ENCODE results near the gene SLC22A14. TPM values are rescaled to one million over a fixed set of nuclear protein-coding genes. Genes with fewer than 3 reads are reported as not detected.

The SLC22A14 gene
- total and polyA plus RNA-seq, 9 of the 15 experiments (the other 6 are each of a cell fraction or from before 2014, with no cell fraction given): 0.03 to 0.07 TPM; not detected in 7

DNA sequence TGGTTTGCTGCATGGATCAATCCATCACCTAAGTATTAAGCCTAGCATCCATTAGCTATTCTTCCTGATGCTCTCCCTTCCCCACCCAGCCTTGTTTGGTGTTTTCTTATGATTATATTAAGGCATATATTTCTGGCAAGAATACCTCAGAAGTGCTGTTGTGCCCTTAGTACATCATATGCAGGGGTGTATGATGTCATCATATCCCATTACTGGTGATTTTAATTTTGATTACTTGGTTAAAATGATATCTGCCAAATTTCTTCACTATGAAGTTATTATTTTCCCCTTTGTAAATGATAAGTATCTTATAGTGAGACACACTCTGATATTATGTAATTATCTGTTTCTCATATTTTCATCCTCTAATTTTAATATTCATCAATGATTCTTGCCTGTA lies 15.4 kb downstream of the SLC22A14 start:
- Histone ChIP-seq H3K27ac (ENCODE audit: extremely low read depth, low read depth, low read length) (no peak overlapping the region), H3K9me3 (replicated peaks; ENCODE audit: control insufficient read depth, insufficient read depth, low read depth, low read length) (no peaks in the 10 kb centered on the region; the same call in 1 of the 2 replicates), H3K36me3 (ENCODE audit: control insufficient read depth, insufficient read depth, low read length) (no peaks in the 10 kb centered on the region), H3K9ac (ENCODE audit: insufficient read depth in 1 of 2, low read depth in 2 of 2, low read length in 2 of 2) (no peak overlapping the region), H4K20me1 (replicated peaks; ENCODE audit: control insufficient read depth, insufficient read depth, low read length) (no peaks in the 10 kb centered on the region), H3K4me3 (no peak overlapping the region), H3K27me3 (ENCODE audit: control insufficient read depth in 2 of 2, insufficient read depth in 2 of 2, low read length in 2 of 2) (peaks cover 2 to 11% of the 10 kb centered on the region in 2 experiments; a peak in 3 of 5 replicates), H2AFZ (ENCODE audit: low read depth, low read length) (no peak overlapping the region), H3K9me1 (ENCODE audit: control insufficient read depth, insufficient read depth, low read length) (no peaks in the 10 kb centered on the region), H3K79me2 (ENCODE audit: control insufficient read depth, insufficient read depth, low read length) (no peaks in the 10 kb centered on the region), H3K4me1 (replicated peaks in 1 of 2; ENCODE audit: control insufficient read depth in 2 of 2, insufficient read depth in 2 of 2, low read length in 2 of 2) (peaks cover 0 to 4% of the 10 kb centered on the region in 2 experiments; a peak in 1 of 5 replicates), H3K4me2 (ENCODE audit: insufficient read depth, low read length) (no peak overlapping the region)
- ATAC-seq (no peak), DNase-seq (ENCODE audit: extremely low read depth in 1 of 4, low spot score in 3 of 4) (no peak), FAIRE-seq (no peak)
- intact Hi-C loops (cut with micrococcal nuclease): no loop called here
- TF ChIP-seq, protein P1, sequence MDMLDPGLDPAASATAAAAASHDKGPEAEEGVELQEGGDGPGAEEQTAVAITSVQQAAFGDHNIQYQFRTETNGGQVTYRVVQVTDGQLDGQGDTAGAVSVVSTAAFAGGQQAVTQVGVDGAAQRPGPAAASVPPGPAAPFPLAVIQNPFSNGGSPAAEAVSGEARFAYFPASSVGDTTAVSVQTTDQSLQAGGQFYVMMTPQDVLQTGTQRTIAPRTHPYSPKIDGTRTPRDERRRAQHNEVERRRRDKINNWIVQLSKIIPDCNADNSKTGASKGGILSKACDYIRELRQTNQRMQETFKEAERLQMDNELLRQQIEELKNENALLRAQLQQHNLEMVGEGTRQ (CRISPR knock-in tag; IDR thresholded peaks at IDR 0.05): no peak
- TF ChIP-seq NBN (IDR thresholded peaks at IDR 0.05; ENCODE audit: low read depth) (no peak), CEBPG (CRISPR knock-in tag; IDR thresholded peaks at IDR 0.05) (no peak), CEBPG (tag; conservative IDR thresholded peaks at IDR 0.05 in 1 of 2, IDR thresholded peaks at IDR 0.05 in 1 of 2) (0 out of 4 replicates have a peak, but pooled peaks of 1 of the 2 experiments have one; percentile 21)
- TF ChIP-seq, protein P2, sequence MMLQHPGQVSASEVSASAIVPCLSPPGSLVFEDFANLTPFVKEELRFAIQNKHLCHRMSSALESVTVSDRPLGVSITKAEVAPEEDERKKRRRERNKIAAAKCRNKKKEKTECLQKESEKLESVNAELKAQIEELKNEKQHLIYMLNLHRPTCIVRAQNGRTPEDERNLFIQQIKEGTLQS (IDR thresholded peaks at IDR 0.05): peak; percentile 51
- TF ChIP-seq, protein P2 (CRISPR knock-in tag; conservative IDR thresholded peaks at IDR 0.05): no peak
- CTCF ChIA-PET (ENCODE audit: low intra/inter-chr PET ratio): no interaction called here
- in situ Hi-C loops (cut with MboI): no loop called here
- BruUV-seq (replicated peaks): no TSS peak
- POLR2A ChIA-PET: interaction anchor here (0.7 to 1.4 kb wide), 2 partner anchors 33 to 328 kb away, joined by 4 read pairs; no protein-coding TSS in a partner anchor

All from K562 (cell line).